OCI-LY7 (cell line): Measurements from ENCODE around the gene ZNF24. TPM values are rescaled to one million over a fixed set of nuclear protein-coding genes. Genes with fewer than 3 reads are reported as not detected.

Experiments used
- Bru-seq: library from RNA; stranded (reverse); fragments of 400-500 nt; gene quantifications from one replicate; lab custom pipeline; 2021; lab: Mats Ljungman, UMichigan
- BruChase-seq, 2 experiments: library from RNA; stranded (reverse); fragments of 400-500 nt; gene quantifications; one replicate each; lab custom pipeline; 2021; lab: Mats Ljungman, UMichigan
- BruUV-seq: library from RNA; stranded (reverse); fragments of 400-500 nt; replicated peaks from 2 replicates; lab custom pipeline; 2021; lab: Mats Ljungman, UMichigan
- CTCF ChIA-PET: fragments of 300-600 bp; sonication (Branson Sonifier 250); formaldehyde crosslinking; loops from one replicate; lab custom pipeline; 2022; ENCODE audit warnings: antibody characterized with exemption; ENCODE audit not compliant: unreplicated experiment; lab: Charles Lee
- POLR2A ChIA-PET: fragments of 300-600 bp; sonication (Branson Sonifier 250); formaldehyde crosslinking; loops from one replicate; lab custom pipeline; 2022; ENCODE audit warnings: antibody characterized with exemption; lab: Charles Lee
- DNase-seq: peaks from one replicate; pipeline ENCODE4 v3.0.0-alpha.2; 2015; ENCODE audit warnings: low spot score
- H2AFZ ChIP-seq: fragments of 200-600 bp; sonication (generic), shearing (Covaris generic); 2 replicates; pipeline ENCODE4 v1.6.1; 2014; ENCODE audit warnings: mild to moderate bottlenecking, antibody characterized with exemption, low read length, moderate library complexity
- H3K27ac ChIP-seq: fragments of 200-600 bp; sonication (generic); 2 replicates; pipeline ENCODE4 v1.5.1; 2014; ENCODE audit warnings: mixed run types, low read depth, mild to moderate bottlenecking, moderate library complexity, low read length, inconsistent platforms; ENCODE audit not compliant: poor library complexity, severe bottlenecking
- H3K36me3 ChIP-seq: fragments of 200-600 bp; sonication (generic); 2 replicates; pipeline ENCODE4 v1.6.1; 2014; ENCODE audit warnings: mild to moderate bottlenecking, antibody characterized with exemption, low read length, moderate library complexity, mixed read lengths; ENCODE audit not compliant: insufficient read depth
- H3K4me1 ChIP-seq: fragments of 200-600 bp; sonication (generic); 2 replicates; pipeline ENCODE4 v1.5.1; 2014; ENCODE audit warnings: mild to moderate bottlenecking, low read length; ENCODE audit not compliant: insufficient read depth, poor library complexity, severe bottlenecking
- H3K4me2 ChIP-seq: fragments of 200-600 bp; sonication (generic); 2 replicates; pipeline ENCODE4 v1.6.1; 2014; ENCODE audit warnings: mild to moderate bottlenecking, low read length
- H3K4me3 ChIP-seq: fragments of 200-600 bp; sonication (generic); 2 replicates; pipeline ENCODE4 v1.5.1; 2014; ENCODE audit warnings: mild to moderate bottlenecking, low read depth, low read length; ENCODE audit not compliant: poor library complexity, severe bottlenecking
- H3K79me2 ChIP-seq: fragments of 200-600 bp; sonication (generic); 2 replicates; pipeline ENCODE4 v1.6.1; 2016; ENCODE audit warnings: low read depth, mild to moderate bottlenecking, low read length, moderate library complexity, mixed read lengths; ENCODE audit not compliant: insufficient read depth
- H3K9me2 ChIP-seq: fragments of 200-600 bp; sonication (generic); 2 replicates; pipeline ENCODE4 v1.6.1; 2016; ENCODE audit warnings: mild to moderate bottlenecking, low read length, mixed read lengths; ENCODE audit not compliant: insufficient read depth
- H3K9me3 ChIP-seq: fragments of 200-600 bp; sonication (generic); 2 replicates; pipeline ENCODE4 v1.6.1; 2014; ENCODE audit warnings: mild to moderate bottlenecking, mixed run types, low read length, mixed read lengths
- H4K20me1 ChIP-seq: fragments of 200-600 bp; sonication (generic); 2 replicates; pipeline ENCODE4 v1.6.1; 2014; ENCODE audit warnings: mild to moderate bottlenecking, antibody characterized with exemption, low read length, moderate library complexity, mixed read lengths; ENCODE audit not compliant: insufficient read depth
- CTCF ChIP-seq: fragments of 200-600 bp; sonication (generic); conservative IDR thresholded peaks from 2 replicates; pipeline ENCODE4 v1.5.1; 2014; ENCODE audit warnings: mild to moderate bottlenecking, antibody characterized with exemption, low read length, moderate library complexity, mixed read lengths
- EZH2phosphoT487 ChIP-seq: fragments of 200-600 bp; sonication (generic); IDR thresholded peaks from 2 replicates; pipeline ENCODE4 v1.6.1; 2018; ENCODE audit warnings: low read depth, borderline replicate concordance, mild to moderate bottlenecking, mixed run types, antibody characterized with exemption, low read length, moderate library complexity, mixed read lengths
- intact Hi-C: fragments of 100-400 bp; cut with micrococcal nuclease; formaldehyde crosslinking; loops from one replicate; pipeline ENCODE4 v1.10.0; 2022; ENCODE audit not compliant: unreplicated experiment
- long read RNA-seq: library from polyadenylated mRNA; stranded (forward); transcript quantifications from one replicate; pipeline ENCODE4 v2.0.0, GENCODE V29; 2022
- total RNA-seq, 2 experiments: library from RNA; depleted of rRNA in 1 of 2; stranded (reverse); fragments of >200 nt in 1 of 2; shearing (Covaris generic) in 1 of 2; gene quantifications; 2 replicates each; pipeline ENCODE4 v1.2.3, GENCODE V29; 2014 to 2022

The ZNF24 gene
- total RNA-seq (2014; rRNA removed; shearing (Covaris generic)), result 13.6 and 16.7 TPM in 2 replicates
- total RNA-seq (2022), result 29.8 and 31.4 TPM in 2 replicates
- Bru-seq, nascent RNA, result percentile 92 among the genes with signal in this experiment
- BruChase-seq, experiment 1, labeled RNA remaining after a 6-hour chase, result percentile 78 among the genes with signal in this experiment
- BruChase-seq, experiment 2, labeled RNA remaining after a 2-hour chase, result percentile 99 among the genes with signal in this experiment
- long read RNA-seq, full-length matches to known transcripts, result 27 of 41 reads
- long read RNA-seq, partial matches to known transcripts, result 4 of 41 reads
- long read RNA-seq, other reads (novel, unspliced or antisense), result 10 of 41 reads

GRCh38 chr18:35343936-35344735 is at the start of gene ZNF24:
TSS of gene ZNF24 (minus strand) at chr18:35344420. CDS start at chr18:35340650, 3,770 bp downstream.
- Histone ChIP-seq H2AFZ (peak within 1 kb of the TSS; percentile 99), H3K4me2 (peak within 1 kb of the TSS; percentile 88), H3K9me2 (no peaks in the 10 kb centered on the region), H3K36me3 (peaks cover 29% of the 10 kb centered on the region), H3K79me2 (peaks cover 41% of the 10 kb centered on the region), H3K4me1 (peaks cover 24% of the 10 kb centered on the region), H3K27ac (peak within 1 kb of the TSS; percentile 83), H3K4me3 (peak within 1 kb of the TSS; percentile 92), H4K20me1 (peaks cover 15% of the 10 kb centered on the region), H3K9me3 (no peaks in the 10 kb centered on the region)
- TF ChIP-seq CTCF (no peak), EZH2phosphoT487 (no peak)
- POLR2A ChIA-PET, result interaction anchor here (0.7 to 1.3 kb wide), 5 partner anchors 55 to 295 kb away, joined by 3 to 7 read pairs (median 3); partner anchors contain the start of gene ZSCAN30
- intact Hi-C loops, result loop anchor here (2.0 to 5.0 kb wide), 2 partner anchors 53 to 102 kb away; partner anchors contain the start of genes ZNF397 and ZSCAN30
- no TSS peak for BruUV-seq
- peak; percentile 88 for DNase-seq
- CTCF ChIA-PET, result no interaction called here

DNA sequence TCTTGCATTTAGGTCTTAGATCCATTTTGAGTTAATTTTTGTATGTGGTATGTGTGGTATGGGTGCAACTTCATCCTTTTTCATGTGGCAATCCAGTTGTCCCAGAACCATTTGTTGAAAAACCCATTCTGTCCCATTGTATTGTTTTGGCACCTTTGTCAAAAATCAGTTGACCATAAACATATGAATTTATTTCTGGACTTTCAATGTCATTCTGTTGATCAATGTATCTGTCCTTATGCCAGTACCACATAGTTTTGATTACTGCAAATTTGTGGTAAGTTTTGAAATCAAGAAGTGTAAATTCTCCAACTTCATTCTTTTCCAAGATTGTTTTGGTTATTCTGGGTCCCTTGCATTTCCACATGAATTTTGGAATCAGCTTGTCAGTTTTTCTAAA is 49.5 kb upstream of the ZNF24 start:
- Histone ChIP-seq H4K20me1 (no peaks in the 10 kb centered on the region), H3K4me1 (no peaks in the 10 kb centered on the region), H3K36me3 (no peaks in the 10 kb centered on the region), H3K9me3 (no peaks in the 10 kb centered on the region), H3K27ac (no peak overlapping the region), H3K4me2 (no peak overlapping the region), H3K9me2 (no peaks in the 10 kb centered on the region), H3K79me2 (no peaks in the 10 kb centered on the region), H3K4me3 (no peak overlapping the region), H2AFZ (no peak overlapping the region)
- TF ChIP-seq EZH2phosphoT487 (no peak), CTCF (no peak)
- ChIA-PET CTCF (no interaction called here), POLR2A (no interaction called here)
- no TSS peak for BruUV-seq
- no peak for DNase-seq
- intact Hi-C loops, result no loop called here
